SK-N-DZ (cell line): ENCODE results near the gene NCLN.
"Not testable (repeated sequence)": the region's sequence is repeated elsewhere in the genome, so short reads cannot be mapped to it uniquely, and the experiment has no call there.

Source experiments
- DNase-seq: peaks from one replicate; pipeline ENCODE4 v3.0.0-alpha.2; 2015; ENCODE audit warnings: low spot score

Gene NCLN

DNA sequence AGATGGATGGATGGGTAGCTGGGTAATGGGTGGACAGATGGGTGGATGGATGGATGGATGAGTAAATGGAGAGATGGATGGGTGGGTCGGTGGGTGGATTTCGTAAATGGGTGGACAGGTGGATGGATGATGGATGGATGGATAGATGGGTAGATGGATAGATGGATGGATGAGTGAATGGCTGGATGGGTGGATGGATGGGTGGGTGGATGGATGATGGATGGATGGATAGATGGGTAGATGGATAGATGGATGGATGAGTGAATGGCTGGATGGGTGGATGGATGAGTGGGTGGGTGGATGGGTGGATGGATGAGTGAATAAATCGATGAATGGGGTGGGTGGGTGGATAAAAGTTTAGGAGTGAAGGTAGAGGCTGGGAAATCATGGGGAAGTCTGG lies 31.3 kb upstream of the NCLN start:
- not testable (repeated sequence) for DNase-seq

DNA sequence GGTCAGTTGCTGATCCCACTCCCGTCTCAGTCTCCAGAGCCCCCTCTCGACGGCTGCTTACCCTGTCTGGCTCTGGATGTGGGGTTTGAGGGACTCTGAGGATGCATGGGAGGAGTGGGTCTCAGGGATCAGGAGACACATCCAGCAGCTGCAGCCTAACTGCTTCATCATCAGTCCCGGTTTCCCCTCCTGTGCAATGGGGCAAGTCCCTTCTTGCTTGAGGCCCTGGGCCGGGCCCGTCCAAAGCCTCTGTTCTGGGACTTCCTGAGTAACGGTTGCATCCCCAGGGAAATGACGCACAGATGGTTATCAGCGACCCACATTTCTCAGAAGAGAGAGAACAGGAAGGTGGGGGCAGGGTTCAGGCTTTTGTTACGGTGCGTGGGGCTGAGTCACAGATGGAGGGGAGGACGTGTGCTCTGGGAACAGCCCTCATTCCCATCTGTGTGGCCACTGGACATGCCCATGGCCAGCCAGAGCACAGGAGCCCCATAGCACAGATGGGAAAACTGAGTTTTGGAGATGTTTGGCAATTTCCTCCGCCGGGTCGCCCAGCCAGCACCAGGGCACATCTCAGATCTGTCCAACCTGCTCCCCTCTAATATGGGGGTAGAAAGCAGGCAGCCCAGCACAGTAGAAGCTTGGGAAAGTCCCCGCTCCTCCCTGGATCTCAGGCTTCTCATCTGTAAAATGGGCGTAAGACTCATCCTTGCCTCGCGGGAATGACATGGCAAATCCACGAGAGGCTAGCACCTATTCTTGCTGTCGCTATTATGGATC lies 30.6 kb upstream of the NCLN start:
- DNase-seq, result peak; percentile 43

DNA sequence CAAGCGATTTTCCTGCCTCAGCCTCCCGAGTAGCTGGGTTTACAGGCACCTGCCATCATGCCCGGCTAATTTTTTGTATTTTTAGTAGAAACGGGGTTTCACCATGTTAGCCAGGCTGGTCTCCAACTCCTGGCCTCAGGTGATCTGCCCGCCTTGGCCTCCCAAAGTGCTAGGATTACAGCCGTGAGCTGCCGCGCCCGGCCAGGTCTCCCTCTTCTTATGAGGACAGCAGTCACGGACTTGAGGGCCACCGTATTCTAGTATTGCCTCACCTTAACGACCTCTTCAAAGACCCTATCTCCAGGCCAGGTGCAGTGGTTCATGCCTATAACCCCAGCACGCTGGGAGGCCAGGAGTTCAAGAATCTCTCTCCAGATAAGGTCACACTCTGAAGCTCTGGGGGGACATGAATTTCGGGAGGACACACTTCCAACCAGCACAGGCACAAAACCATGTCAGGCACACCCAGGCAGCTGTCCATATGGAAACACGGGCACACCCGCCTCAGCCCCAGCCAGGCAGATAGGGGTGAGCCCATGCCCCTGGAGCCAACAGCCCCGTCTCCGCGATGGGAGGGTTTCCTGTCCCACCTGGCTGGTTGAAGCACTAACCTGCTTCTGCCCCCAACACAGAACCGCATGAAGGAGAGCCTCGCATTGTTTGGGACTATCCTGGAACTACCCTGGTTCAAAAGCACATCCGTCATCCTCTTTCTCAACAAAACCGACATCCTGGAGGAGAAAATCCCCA lies 28.5 kb upstream of the NCLN start:
- DNase-seq, result no peak

DNA sequence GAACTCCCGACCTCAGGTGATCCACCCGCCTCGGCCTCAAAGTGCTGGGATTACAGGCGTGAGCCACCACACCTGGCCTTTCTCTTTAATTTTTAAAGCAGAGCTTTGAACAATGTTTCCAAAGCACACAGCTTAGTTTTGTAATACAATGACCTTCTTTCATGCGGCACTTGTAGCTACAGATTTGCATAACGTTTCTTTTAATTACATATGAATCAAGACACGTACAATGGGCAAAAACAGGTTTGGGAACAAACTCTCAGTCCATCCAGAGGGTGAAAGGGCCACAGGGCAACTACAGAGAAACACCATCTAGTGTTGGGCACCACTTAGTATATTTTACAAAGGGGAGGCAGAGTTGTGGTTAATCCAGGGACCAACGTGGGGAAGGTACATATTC lies 26.2 kb upstream of the NCLN start:
- DNase-seq, result no peak

DNA sequence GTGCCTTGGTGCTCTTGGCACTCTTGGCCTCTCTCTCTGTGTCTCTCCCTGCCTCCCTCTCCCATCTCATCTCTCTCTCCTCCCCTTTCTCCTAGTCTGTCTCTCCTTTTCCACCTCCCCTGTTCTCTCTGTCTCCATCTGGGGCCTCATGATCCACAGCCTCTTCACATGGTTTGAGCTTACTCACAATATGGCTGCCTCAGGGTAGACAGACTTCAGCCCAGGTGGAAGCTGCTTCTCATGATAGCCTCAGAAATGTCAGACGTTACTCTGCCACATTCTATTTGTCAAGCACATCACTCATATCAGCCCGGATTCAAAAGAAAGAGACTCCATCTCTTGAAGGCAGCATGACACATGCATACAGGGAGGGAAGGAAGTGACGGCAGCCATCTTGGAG lies 25.5 kb upstream of the NCLN start:
- DNase-seq, result no peak

DNA sequence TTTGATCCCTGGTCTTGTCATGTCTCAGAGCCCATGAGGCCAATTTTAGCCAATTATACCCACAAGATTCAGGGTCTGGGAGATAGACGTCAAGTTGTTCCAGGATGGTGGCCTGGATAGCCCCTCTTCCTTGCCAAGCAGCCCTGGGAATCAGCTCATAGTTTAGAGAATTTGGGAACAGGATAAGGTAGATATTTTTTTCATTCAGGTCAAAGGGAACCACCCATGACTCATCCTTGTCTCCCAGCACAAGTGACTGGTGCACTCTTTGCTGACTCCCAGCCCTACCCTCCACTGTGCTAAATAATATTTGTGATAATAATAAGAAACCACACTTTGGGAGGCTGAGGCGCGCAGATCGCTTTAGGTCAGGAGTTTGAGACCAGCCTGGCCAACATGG lies 24.3 kb upstream of the NCLN start:
- no peak for DNase-seq

DNA sequence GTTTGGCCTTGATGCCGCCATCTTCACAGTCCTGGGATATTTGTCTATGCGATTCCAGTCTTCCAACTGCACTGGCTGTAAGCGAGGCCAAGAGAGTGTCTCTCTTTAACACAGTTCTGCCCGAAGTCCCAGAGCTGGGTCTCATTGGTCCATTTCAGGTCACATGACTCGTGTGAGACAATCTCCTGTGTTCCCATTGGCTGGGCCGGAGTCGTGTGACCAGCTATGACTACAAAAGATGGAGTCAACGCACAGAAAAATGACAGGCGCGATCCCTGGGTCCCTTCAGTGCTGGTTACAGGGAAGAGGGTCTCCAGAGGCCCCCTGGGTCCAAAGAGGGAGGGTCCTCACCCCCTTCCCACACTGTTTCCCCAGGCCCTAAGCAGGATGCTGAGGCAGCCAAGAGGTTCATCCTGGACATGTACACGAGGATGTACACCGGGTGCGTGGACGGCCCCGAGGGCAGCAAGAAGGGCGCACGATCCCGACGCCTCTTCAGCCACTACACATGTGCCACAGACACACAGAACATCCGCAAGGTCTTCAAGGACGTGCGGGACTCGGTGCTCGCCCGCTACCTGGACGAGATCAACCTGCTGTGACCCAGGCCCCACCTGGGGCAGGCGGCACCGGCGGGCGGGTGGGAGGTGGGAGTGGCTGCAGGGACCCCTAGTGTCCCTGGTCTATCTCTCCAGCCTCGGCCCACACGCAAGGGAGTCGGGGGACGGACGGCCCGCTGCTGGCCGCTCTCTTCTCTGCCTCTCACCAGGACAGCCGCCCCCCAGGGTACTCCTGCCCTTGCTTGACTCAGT lies 23.1 kb upstream of the NCLN start:
- peak; percentile 47 for DNase-seq

DNA sequence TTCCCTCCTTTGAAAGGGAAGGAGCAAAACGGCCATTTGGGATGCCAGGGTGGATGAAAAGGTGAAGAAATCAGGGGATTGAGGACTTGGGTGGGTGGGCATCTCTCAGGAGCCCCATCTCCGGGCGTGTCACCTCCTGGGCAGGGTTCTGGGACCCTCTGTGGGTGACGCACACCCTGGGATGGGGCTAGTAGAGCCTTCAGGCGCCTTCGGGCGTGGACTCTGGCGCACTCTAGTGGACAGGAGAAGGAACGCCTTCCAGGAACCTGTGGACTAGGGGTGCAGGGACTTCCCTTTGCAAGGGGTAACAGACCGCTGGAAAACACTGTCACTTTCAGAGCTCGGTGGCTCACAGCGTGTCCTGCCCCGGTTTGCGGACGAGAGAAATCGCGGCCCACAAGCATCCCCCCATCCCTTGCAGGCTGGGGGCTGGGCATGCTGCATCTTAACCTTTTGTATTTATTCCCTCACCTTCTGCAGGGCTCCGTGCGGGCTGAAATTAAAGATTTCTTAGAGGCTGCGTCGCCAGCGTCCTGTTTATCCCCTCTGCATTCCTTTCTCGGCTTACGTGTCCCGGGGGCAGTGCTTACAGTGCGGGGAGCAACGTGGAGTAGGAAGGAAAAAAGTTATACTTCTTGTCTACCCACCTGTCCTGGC lies 22.4 kb upstream of the NCLN start:
- peak; percentile 66 for DNase-seq

DNA sequence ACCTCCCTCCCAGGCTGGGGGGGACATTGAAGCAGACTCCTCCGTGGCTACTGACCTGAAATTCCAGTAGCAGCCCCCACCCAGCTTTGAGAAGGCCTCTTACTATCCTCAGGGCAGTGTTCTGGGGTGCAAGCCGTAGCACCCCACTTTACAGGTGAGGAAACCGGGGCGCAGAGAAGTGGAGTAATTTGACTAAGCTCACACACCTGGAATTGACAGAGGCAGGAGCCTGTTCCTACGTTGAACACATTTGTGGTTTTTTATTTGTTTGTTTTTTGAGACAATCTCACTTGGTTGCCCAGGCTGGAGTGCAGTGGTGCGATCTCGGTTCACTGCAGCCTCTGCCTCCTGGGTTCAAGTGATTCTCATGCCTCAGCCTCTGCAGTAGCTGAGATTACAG lies 21.8 kb upstream of the NCLN start:
- no peak for DNase-seq

DNA sequence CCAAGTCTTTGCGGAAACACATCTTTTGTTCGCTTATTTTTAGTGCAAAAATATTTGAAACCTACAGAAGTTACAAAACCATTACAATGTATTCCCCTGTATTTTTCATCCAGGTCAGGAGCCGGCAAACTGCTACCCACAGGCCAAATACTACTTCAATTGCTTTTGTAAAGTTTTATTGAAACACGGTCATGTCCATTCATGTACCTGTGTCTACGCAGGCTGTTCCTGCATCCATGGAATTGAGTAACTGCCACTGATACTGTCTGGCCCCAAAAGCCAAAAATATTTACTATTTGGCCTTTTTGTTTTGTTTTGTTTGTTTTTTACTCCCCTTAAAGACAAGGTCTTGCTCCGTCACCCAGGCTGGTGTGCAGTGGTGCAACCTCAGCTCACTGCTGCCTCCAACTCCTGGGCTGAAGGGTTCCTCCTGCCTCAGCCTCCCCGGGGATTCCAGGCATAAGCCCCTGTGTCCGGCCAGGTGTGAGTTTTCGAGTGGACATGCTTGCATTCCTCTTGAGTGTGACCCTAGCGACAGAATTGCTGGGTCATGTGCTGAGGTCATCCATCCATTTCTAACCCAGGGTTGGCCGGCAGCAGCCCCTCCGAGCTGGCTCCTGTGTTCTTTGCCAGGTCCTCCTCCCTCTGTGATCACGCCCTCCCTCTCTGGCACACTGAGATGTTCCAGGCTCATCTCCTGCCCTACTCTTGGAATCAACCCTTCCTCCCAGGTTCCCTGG lies 18.0 kb upstream of the NCLN start:
- no peak for DNase-seq

DNA sequence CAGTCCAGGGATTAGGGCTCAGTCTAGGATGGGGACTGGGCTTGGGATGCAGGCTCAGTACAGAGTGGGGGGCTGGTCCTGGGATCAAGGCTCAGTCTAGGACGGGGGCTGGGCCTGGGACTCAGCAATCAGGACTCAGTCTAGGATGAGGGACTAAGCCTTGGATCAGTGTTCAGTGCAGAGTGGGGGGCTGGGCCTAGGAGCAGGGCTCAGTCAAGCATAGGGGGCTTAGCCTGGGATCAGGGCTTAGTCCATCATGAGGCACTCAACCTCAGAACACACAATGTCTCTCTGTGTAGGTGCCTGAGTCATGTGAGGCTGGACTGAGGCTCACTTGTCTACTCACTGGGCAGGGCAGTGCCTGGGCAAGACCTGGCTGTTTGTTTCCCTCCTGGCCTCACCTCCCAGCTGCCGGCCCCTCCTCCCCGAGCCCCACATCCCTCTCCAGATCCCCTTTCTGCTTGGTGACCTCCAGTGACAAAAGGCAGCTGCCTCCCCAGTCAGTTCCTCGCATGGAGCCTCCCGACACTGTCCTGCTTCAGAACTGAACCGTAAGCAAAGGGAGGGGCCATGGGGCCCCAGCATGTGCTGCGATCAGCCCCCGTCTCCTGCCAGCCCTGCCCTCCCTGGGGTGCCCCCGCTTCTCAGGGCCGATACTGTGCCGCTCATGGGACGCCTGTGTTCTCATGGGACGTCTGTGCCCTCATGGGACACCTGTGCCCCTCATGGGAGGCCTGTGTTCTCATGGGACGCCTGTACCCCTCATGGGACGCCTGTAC lies 13.6 kb upstream of the NCLN start:
- DNase-seq, result no peak

DNA sequence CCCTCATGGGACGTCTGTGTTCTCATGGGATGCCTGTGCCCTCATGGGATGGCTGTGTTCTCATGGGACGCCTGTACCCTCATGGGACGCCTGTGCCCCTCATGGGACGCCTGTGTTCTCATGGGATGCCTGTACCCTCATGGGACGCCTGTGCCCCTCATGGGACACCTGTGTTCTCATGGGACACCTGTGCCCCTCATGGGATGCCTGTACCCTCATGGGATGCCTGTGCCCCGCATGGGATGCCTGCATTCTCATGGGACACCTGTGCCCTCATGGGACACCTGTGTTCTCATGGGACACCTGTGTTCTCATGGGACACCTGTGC lies 13.1 kb upstream of the NCLN start:
- not testable (repeated sequence) for DNase-seq

DNA sequence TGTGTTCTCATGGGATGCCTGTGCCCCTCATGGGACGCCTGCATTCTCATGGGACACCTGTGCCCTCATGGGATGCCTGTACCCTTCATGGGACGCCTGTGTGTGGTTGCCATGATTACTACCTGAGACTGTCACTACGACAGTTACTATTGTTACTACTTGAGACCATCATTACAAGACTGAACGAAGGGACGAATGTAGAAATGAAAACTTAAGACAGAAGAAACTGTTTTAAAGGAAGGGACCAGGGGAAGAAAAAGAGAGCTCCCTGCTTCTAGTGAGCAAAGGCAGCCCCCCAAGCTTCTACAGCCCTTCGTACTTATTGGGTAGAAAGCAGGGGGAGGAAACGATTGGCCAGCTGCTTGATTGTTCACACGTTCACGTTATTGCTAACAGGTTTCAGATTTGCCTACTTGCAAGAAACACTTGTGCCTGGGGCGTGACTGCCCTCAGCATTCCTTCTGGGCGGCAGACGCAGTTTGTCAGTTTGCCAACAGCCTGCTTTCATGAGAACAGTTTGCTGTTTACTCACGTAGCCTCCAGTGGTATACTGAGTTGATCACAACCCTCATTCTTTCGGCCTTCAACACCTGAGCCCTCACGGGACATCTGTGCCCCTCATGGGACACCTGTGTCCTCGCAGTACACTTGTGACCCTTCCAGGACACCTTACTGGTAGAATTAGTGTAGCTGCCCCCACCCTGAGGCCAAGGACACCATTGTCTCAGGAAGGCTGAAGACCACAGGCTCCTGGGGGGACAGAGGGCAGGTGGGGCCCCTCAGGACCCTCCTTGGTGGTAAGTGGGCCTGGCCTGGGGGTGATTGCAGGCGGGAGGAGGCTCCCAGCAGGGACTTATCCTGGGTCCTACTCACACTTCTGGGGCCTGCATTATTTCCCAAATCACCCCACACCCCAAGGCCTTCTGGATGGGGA lies 9.7 kb upstream of the NCLN start:
- DNase-seq, result no peak

DNA sequence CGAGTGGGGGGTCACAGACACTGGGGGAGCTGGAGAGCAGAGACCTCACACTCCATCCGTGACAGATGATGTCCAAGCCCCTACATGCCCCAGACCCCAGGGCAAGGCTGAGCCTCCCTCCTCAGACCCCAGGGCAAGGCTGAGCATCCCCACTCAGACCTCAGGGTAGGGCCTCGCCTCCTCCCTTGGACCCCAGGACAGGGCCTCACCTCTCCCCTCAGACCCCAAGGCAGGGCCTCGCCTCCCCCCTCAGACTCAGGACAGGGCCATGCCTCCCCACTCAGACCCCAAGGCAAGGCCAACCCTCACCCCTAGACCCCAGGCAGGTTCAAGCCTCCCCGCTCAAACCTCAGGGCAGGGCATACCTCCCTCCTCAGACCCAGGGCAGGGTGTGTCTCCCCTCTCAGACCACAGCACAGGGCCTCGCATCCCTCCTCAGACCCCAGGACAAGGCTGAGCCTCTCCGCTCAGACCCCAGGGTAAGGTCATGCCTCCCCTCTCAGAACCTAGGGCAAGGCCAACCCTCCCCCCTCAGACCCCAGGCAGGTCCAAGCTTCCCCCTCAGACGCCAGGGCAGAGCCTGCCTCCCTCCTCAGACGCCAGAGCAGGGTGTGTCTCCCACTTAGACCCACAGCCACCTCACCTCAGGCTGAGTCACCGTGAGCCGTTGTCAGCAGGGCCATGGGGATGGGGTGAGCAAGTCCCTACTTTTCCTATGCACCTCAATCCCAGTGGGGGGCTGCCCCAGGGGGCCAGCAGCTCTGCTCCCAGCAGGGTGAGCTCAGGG lies 8.8 kb upstream of the NCLN start:
- no peak for DNase-seq

DNA sequence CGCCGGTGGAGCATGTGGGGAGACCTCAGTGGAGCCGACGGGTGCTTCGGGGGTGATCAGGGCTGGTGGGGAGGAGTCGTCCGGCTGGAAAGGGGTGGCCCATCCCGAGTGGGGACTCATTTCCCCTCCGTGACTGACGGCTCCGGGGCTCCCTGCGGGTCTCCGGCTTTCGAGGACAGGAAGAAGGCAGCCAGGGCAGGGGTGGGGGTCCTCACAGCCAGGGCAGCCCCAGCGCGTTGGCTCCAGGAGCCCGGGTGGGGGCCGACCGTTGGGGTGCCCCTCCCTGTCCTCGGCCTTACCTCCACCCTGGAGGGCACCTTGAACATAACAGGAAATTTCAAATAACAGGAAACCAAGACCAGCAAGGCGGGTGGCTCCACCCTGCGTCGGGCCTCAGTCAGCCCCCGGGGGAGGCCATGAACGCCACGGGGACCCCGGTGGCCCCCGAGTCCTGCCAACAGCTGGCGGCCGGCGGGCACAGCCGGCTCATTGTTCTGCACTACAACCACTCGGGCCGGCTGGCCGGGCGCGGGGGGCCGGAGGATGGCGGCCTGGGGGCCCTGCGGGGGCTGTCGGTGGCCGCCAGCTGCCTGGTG lies 7.3 kb upstream of the NCLN start, which contains the start of gene S1PR4:
Gene S1PR4, plus strand, starts transcription at position 393 of the 596 bp plus-strand sequence. Its CDS starts 24 bp downstream, at position 417.
- no peak for DNase-seq

DNA sequence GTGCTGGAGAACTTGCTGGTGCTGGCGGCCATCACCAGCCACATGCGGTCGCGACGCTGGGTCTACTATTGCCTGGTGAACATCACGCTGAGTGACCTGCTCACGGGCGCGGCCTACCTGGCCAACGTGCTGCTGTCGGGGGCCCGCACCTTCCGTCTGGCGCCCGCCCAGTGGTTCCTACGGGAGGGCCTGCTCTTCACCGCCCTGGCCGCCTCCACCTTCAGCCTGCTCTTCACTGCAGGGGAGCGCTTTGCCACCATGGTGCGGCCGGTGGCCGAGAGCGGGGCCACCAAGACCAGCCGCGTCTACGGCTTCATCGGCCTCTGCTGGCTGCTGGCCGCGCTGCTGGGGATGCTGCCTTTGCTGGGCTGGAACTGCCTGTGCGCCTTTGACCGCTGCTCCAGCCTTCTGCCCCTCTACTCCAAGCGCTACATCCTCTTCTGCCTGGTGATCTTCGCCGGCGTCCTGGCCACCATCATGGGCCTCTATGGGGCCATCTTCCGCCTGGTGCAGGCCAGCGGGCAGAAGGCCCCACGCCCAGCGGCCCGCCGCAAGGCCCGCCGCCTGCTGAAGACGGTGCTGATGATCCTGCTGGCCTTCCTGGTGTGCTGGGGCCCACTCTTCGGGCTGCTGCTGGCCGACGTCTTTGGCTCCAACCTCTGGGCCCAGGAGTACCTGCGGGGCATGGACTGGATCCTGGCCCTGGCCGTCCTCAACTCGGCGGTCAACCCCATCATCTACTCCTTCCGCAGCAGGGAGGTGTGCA lies 6.6 kb upstream of the NCLN start:
- DNase-seq, result no peak

DNA sequence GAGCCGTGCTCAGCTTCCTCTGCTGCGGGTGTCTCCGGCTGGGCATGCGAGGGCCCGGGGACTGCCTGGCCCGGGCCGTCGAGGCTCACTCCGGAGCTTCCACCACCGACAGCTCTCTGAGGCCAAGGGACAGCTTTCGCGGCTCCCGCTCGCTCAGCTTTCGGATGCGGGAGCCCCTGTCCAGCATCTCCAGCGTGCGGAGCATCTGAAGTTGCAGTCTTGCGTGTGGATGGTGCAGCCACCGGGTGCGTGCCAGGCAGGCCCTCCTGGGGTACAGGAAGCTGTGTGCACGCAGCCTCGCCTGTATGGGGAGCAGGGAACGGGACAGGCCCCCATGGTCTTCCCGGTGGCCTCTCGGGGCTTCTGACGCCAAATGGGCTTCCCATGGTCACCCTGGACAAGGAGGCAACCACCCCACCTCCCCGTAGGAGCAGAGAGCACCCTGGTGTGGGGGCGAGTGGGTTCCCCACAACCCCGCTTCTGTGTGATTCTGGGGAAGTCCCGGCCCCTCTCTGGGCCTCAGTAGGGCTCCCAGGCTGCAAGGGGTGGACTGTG lies 5.9 kb upstream of the NCLN start:
- DNase-seq, result no peak
